Measurements from ENCODE around the gene PLCD4.

The PLCD4 gene

DNA sequence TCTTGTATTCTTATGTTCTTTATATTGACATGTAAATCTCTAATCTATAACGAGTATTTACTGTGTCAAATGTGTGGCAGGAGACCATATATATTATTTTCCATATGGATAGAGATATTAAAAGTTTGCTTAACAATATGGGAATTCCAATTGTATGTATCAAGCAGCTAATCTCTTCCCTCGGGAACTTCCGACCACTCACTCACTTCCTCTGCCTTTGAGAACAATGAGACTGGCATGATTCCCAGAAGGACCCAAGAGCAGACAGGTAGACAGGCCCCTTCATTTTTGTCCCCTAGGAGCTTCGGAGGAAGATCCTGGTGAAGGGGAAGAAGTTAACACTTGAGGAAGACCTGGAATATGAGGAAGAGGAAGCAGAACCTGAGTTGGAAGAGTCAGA, 24.1 kb downstream of the PLCD4 start:
- 71% methylated on average over 1 of the region's 4 CpGs for WGBS (ENCODE audit: insufficient coverage)
- Histone ChIP-seq H3K27ac (ENCODE audit: insufficient read depth in 1 of 2, low read depth in 1 of 2, low read length in 2 of 2, poor library complexity in 1 of 2, severe bottlenecking in 2 of 2) (no peak overlapping the region), H3K4me3 (ENCODE audit: control insufficient read depth in 1 of 7, extremely low read depth in 1 of 7, insufficient read depth in 4 of 7, low read depth in 2 of 7, low read length in 6 of 7) (no peak overlapping the region), H3K4me1 (ENCODE audit: control extremely low read depth in 1 of 4, control insufficient read depth in 4 of 4, insufficient read depth in 4 of 4, low read length in 3 of 4) (no peaks in the 10 kb centered on the region), H3K36me3 (ENCODE audit: control insufficient read depth in 4 of 4, insufficient read depth in 4 of 4, low read length in 3 of 4) (peaks cover 14 to 34% (median 26%) of the 10 kb centered on the region in 4 experiments), H3K9me3 (ENCODE audit: control extremely low read depth in 1 of 5, control insufficient read depth in 4 of 5, insufficient read depth in 2 of 5, low read depth in 1 of 5, low read length in 4 of 5) (no peaks in the 10 kb centered on the region), H3K27me3 (replicated peaks in 2 of 5; ENCODE audit: control insufficient read depth in 4 of 5, insufficient read depth in 5 of 5, low read length in 4 of 5) (no peaks in the 10 kb centered on the region)
- ChIA-PET POLR2A (no interaction called here), CTCF (interaction anchor here (0.8 kb wide), 1 partner anchor 32 kb away, joined by 4 read pairs; no protein-coding TSS in a partner anchor)
- no peak for DNase-seq

DNA sequence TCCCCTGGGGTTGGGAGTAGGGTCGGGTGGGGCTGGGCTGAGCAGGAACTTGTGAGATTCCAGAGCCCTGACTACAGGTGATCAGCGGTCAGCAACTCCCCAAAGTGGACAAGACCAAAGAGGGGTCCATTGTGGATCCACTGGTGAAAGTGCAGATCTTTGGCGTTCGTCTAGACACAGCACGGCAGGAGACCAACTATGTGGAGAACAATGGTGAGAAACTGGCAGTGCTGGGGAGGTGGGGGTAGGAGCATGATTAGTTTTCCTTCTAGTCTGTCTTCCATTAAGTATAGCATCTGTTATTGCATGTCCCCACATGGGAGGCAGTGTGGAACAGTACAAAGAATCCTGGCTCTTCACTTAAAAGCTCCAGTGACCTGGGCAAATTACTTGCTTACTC, 28.0 kb downstream of the PLCD4 start:
- DNase-seq, result no peak
- H3K4me1 ChIP-seq (ENCODE audit: control extremely low read depth in 1 of 4, control insufficient read depth in 4 of 4, insufficient read depth in 4 of 4, low read length in 3 of 4), result no peaks in the 10 kb centered on the region
- ChIA-PET POLR2A (no interaction called here), CTCF (no interaction called here)
- H3K9me3 ChIP-seq (ENCODE audit: control extremely low read depth in 1 of 5, control insufficient read depth in 4 of 5, insufficient read depth in 2 of 5, low read depth in 1 of 5, low read length in 4 of 5), result no peaks in the 10 kb centered on the region
- no peaks in the 10 kb centered on the region for H3K27me3 ChIP-seq (replicated peaks in 2 of 5; ENCODE audit: control insufficient read depth in 4 of 5, insufficient read depth in 5 of 5, low read length in 4 of 5)
- H3K36me3 ChIP-seq (ENCODE audit: control insufficient read depth in 4 of 4, insufficient read depth in 4 of 4, low read length in 3 of 4), result peaks cover 36 to 69% (median 57%) of the 10 kb centered on the region in 4 experiments
- no peak overlapping the region for H3K27ac ChIP-seq (ENCODE audit: insufficient read depth in 1 of 2, low read depth in 1 of 2, low read length in 2 of 2, poor library complexity in 1 of 2, severe bottlenecking in 2 of 2)
- H3K4me3 ChIP-seq (ENCODE audit: control insufficient read depth in 1 of 7, extremely low read depth in 1 of 7, insufficient read depth in 4 of 7, low read depth in 2 of 7, low read length in 6 of 7), result no peak overlapping the region
- WGBS (ENCODE audit: insufficient coverage), result 93% methylated on average over 3 of the region's 5 CpGs

DNA sequence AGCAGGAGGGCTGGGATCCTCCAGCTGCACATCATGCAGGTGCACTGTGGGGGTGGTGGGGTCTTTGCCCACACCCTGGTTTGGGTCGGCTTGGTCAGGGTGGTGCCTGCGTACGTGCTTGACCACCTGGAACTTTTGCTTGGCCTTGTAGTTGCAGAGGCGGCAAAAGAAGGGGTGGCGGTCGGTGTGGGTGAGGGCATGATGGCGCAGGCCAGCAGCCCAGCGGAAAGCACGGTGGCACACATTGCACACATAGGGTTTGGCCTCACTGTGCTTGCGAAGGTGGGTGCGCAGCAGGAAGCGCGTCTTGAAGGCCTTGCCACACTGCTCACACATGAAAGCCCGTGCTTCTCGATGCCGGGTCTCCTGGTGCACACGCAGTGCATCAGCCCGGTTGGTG, 30.7 kb downstream of the PLCD4 start:
- POLR2A ChIA-PET, result no interaction called here
- Histone ChIP-seq H3K36me3 (ENCODE audit: control insufficient read depth in 4 of 4, insufficient read depth in 4 of 4, low read length in 3 of 4) (peaks cover 39 to 87% (median 72%) of the 10 kb centered on the region in 4 experiments), H3K4me3 (ENCODE audit: control insufficient read depth in 1 of 7, extremely low read depth in 1 of 7, insufficient read depth in 4 of 7, low read depth in 2 of 7, low read length in 6 of 7) (no peak overlapping the region), H3K4me1 (ENCODE audit: control extremely low read depth in 1 of 4, control insufficient read depth in 4 of 4, insufficient read depth in 4 of 4, low read length in 3 of 4) (no peaks in the 10 kb centered on the region), H3K9me3 (ENCODE audit: control extremely low read depth in 1 of 5, control insufficient read depth in 4 of 5, insufficient read depth in 2 of 5, low read depth in 1 of 5, low read length in 4 of 5) (no peaks in the 10 kb centered on the region), H3K27me3 (replicated peaks in 2 of 5; ENCODE audit: control insufficient read depth in 4 of 5, insufficient read depth in 5 of 5, low read length in 4 of 5) (no peaks in the 10 kb centered on the region), H3K27ac (ENCODE audit: insufficient read depth in 1 of 2, low read depth in 1 of 2, low read length in 2 of 2, poor library complexity in 1 of 2, severe bottlenecking in 2 of 2) (no peak overlapping the region)
- CTCF ChIA-PET, result interaction anchor here (1.3 to 2.1 kb wide), 2 partner anchors 9 to 21 kb away, joined by 3 to 7 read pairs; partner anchors contain the start of genes BCS1L and ZNF142
- 97% methylated on average over 17 of the region's 18 CpGs for WGBS (ENCODE audit: insufficient coverage)
- no peak for DNase-seq

DNA sequence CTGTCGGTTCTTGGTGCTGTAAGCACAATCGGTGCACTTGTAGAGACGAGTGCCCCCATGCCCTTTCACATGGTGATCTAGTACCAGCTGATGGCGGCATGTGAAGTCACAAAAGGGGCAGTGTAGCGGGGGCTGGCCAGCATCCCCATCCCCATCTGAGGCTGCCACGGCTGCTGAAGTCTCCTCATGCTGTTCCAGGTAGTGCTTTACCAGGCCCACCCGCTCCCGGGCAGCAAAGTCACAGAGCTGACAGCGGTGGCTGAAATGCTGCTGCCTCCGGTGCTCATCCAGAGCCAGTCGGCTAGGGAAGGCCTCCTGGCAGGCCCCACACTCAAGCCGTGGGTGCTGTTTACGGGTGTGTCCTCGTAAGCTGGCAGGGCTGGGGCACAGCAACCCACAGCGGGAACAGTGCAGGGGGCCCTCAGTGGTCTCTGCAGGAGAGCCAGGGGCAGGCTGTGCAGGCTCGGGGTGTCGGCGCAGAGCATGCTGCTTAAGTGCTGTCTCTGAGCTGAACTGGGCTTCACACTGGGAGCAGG, 34.5 kb downstream of the PLCD4 start:
- Histone ChIP-seq H3K27me3 (replicated peaks in 2 of 5; ENCODE audit: control insufficient read depth in 4 of 5, insufficient read depth in 5 of 5, low read length in 4 of 5) (no peaks in the 10 kb centered on the region), H3K27ac (ENCODE audit: insufficient read depth in 1 of 2, low read depth in 1 of 2, low read length in 2 of 2, poor library complexity in 1 of 2, severe bottlenecking in 2 of 2) (no peak overlapping the region), H3K36me3 (ENCODE audit: control insufficient read depth in 4 of 4, insufficient read depth in 4 of 4, low read length in 3 of 4) (peaks cover 35 to 87% (median 71%) of the 10 kb centered on the region in 4 experiments), H3K9me3 (ENCODE audit: control extremely low read depth in 1 of 5, control insufficient read depth in 4 of 5, insufficient read depth in 2 of 5, low read depth in 1 of 5, low read length in 4 of 5) (no peaks in the 10 kb centered on the region), H3K4me3 (ENCODE audit: control insufficient read depth in 1 of 7, extremely low read depth in 1 of 7, insufficient read depth in 4 of 7, low read depth in 2 of 7, low read length in 6 of 7) (no peak overlapping the region), H3K4me1 (ENCODE audit: control extremely low read depth in 1 of 4, control insufficient read depth in 4 of 4, insufficient read depth in 4 of 4, low read length in 3 of 4) (no peaks in the 10 kb centered on the region)
- POLR2A ChIA-PET, result no interaction called here
- no peak for DNase-seq
- CTCF ChIA-PET, result interaction anchor here (1.0 to 11.1 kb wide), 3 partner anchors 16 to 205 kb away, joined by 3 to 75 read pairs (median 3); partner anchors contain the start of genes BCS1L and ZNF142
- 96% methylated on average over 17 of the region's 18 CpGs for WGBS (ENCODE audit: insufficient coverage)

DNA sequence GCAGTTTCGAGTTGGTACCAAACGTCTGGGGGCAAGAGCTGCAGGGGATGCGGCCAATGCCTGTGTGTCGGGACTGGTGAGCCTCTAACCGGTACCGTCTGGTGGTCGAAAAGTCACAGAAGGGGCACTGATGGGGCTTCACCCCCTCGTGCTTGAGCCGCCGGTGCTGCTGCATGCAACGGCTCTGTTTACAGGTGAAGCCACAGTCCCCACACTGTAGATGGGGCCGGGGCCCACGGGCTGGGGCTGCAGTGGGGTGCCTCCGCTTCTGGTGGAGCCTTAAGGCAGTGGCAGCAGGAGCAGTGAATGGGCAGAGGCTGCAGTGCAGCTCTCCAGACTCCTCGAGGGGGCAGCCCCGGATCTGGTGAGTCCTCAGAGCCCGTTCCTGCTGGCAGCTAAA, 35.1 kb downstream of the PLCD4 start:
- 96% methylated on average over 17 of the region's 17 CpGs for WGBS (ENCODE audit: insufficient coverage)
- H3K4me3 ChIP-seq (ENCODE audit: control insufficient read depth in 1 of 7, extremely low read depth in 1 of 7, insufficient read depth in 4 of 7, low read depth in 2 of 7, low read length in 6 of 7), result no peak overlapping the region
- H3K36me3 ChIP-seq (ENCODE audit: control insufficient read depth in 4 of 4, insufficient read depth in 4 of 4, low read length in 3 of 4), result peaks cover 31 to 86% (median 70%) of the 10 kb centered on the region in 4 experiments
- no peaks in the 10 kb centered on the region for H3K4me1 ChIP-seq (ENCODE audit: control extremely low read depth in 1 of 4, control insufficient read depth in 4 of 4, insufficient read depth in 4 of 4, low read length in 3 of 4)
- POLR2A ChIA-PET, result no interaction called here
- H3K27me3 ChIP-seq (replicated peaks in 2 of 5; ENCODE audit: control insufficient read depth in 4 of 5, insufficient read depth in 5 of 5, low read length in 4 of 5), result no peaks in the 10 kb centered on the region
- H3K27ac ChIP-seq (ENCODE audit: insufficient read depth in 1 of 2, low read depth in 1 of 2, low read length in 2 of 2, poor library complexity in 1 of 2, severe bottlenecking in 2 of 2), result no peak overlapping the region
- CTCF ChIA-PET, result interaction anchor here (1.0 to 11.1 kb wide), 3 partner anchors 15 to 205 kb away, joined by 3 to 75 read pairs (median 3); partner anchors contain the start of genes BCS1L and ZNF142
- no peaks in the 10 kb centered on the region for H3K9me3 ChIP-seq (ENCODE audit: control extremely low read depth in 1 of 5, control insufficient read depth in 4 of 5, insufficient read depth in 2 of 5, low read depth in 1 of 5, low read length in 4 of 5)
- DNase-seq, result no peak

DNA sequence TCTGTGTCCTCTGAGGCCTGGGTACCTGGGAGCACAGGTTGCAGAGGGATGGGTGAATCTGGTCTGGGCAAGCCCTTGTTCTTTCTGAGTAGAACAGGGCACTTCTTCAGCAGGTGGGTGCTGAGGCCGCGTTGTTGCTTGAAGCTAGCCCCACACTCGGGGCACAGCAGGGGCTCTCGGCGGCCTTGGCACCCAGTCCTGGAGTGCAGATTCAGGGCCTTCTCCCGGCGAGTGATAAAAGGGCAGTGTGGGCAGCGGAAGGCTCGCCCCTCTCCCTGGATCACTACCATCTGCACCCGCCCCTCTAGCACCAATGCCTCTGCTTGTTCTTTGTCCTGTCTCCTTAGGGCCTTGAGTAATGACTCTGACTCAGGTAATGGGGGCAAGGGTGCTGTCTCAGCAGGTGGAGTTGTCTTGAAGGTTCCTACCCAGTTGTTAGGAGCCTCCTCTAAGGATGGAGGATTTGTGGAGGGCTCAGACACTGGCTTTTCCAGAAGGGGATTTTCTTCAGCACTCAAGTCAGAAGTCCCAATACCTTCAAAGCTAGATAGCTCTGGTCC, 36.1 kb downstream of the PLCD4 start:
- no peak overlapping the region for H3K4me3 ChIP-seq (ENCODE audit: control insufficient read depth in 1 of 7, extremely low read depth in 1 of 7, insufficient read depth in 4 of 7, low read depth in 2 of 7, low read length in 6 of 7)
- H3K4me1 ChIP-seq (ENCODE audit: control extremely low read depth in 1 of 4, control insufficient read depth in 4 of 4, insufficient read depth in 4 of 4, low read length in 3 of 4), result no peaks in the 10 kb centered on the region
- ChIA-PET CTCF (interaction anchor here (0.7 to 11.1 kb wide), 2 partner anchors 14 to 798 kb away, joined by 3 to 75 read pairs; partner anchors contain the start of genes BCS1L and ZNF142), POLR2A (no interaction called here)
- no peak for DNase-seq
- H3K9me3 ChIP-seq (ENCODE audit: control extremely low read depth in 1 of 5, control insufficient read depth in 4 of 5, insufficient read depth in 2 of 5, low read depth in 1 of 5, low read length in 4 of 5), result no peaks in the 10 kb centered on the region
- no peaks in the 10 kb centered on the region for H3K27me3 ChIP-seq (replicated peaks in 2 of 5; ENCODE audit: control insufficient read depth in 4 of 5, insufficient read depth in 5 of 5, low read length in 4 of 5)
- WGBS (ENCODE audit: insufficient coverage), result 97% methylated on average over 9 of the region's 10 CpGs
- H3K36me3 ChIP-seq (ENCODE audit: control insufficient read depth in 4 of 4, insufficient read depth in 4 of 4, low read length in 3 of 4), result peaks cover 28 to 86% (median 68%) of the 10 kb centered on the region in 4 experiments
- H3K27ac ChIP-seq (ENCODE audit: insufficient read depth in 1 of 2, low read depth in 1 of 2, low read length in 2 of 2, poor library complexity in 1 of 2, severe bottlenecking in 2 of 2), result no peak overlapping the region

DNA sequence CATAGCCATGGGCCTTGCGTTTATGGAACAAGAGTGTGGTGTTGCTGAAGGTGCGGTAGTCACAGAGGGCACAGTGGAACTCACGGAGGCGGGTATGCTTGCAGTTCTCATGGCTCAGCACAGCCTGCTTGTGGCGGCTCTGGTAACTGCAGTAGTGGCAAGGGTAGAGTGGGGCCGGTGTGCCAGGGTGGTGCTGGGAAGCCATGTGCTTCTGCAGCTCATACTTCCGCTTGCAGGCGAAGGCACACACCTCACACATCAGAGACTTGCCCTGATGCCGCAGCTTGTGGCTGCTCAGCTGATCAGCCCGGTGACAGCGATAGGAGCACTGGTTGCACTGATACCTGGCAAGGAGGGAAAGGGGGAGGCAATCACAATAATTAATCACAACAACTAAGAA, 37.0 kb downstream of the PLCD4 start:
- H3K27ac ChIP-seq (ENCODE audit: insufficient read depth in 1 of 2, low read depth in 1 of 2, low read length in 2 of 2, poor library complexity in 1 of 2, severe bottlenecking in 2 of 2), result no peak overlapping the region
- no peak overlapping the region for H3K4me3 ChIP-seq (ENCODE audit: control insufficient read depth in 1 of 7, extremely low read depth in 1 of 7, insufficient read depth in 4 of 7, low read depth in 2 of 7, low read length in 6 of 7)
- no peaks in the 10 kb centered on the region for H3K4me1 ChIP-seq (ENCODE audit: control extremely low read depth in 1 of 4, control insufficient read depth in 4 of 4, insufficient read depth in 4 of 4, low read length in 3 of 4)
- ChIA-PET CTCF (interaction anchor here (11.1 kb wide), 1 partner anchor 13 kb away, joined by 75 read pairs; the partner anchor contains the start of genes BCS1L and ZNF142), POLR2A (no interaction called here)
- peaks cover 24 to 87% (median 70%) of the 10 kb centered on the region in 4 experiments for H3K36me3 ChIP-seq (ENCODE audit: control insufficient read depth in 4 of 4, insufficient read depth in 4 of 4, low read length in 3 of 4)
- no peaks in the 10 kb centered on the region for H3K27me3 ChIP-seq (replicated peaks in 2 of 5; ENCODE audit: control insufficient read depth in 4 of 5, insufficient read depth in 5 of 5, low read length in 4 of 5)
- 94% methylated on average over 10 of the region's 11 CpGs for WGBS (ENCODE audit: insufficient coverage)
- H3K9me3 ChIP-seq (ENCODE audit: control extremely low read depth in 1 of 5, control insufficient read depth in 4 of 5, insufficient read depth in 2 of 5, low read depth in 1 of 5, low read length in 4 of 5), result no peaks in the 10 kb centered on the region
- DNase-seq, result no peak
